HEK293T (cell line): ENCODE results near the gene CHMP2B.

ENCODE experiments used
- CTCF ChIA-PET: fragments of 350-600 bp; formaldehyde crosslinking; extraction: SDS; loops from one replicate; lab custom pipeline; 2021; ENCODE audit warnings: antibody characterized with exemption, inconsistent platforms; lab: Yijun Ruan, JAX
- POLR2A ChIA-PET: fragments of 350-600 bp; formaldehyde crosslinking; extraction: SDS; loops from one replicate; lab custom pipeline; 2020; ENCODE audit warnings: antibody characterized with exemption, inconsistent platforms; lab: Yijun Ruan, JAX
- DNase-seq: peaks from one replicate; pipeline ENCODE4 v3.0.0; 2012; ENCODE audit warnings: mixed read lengths; ENCODE audit errors: extremely low spot score
- ARNT ChIP-seq: fragments of 450-650 bp; IDR thresholded peaks from 2 replicates; pipeline ENCODE4 v1.6.1; 2017; ENCODE audit warnings: mild to moderate bottlenecking
- BHLHE40 ChIP-seq: fragments of 450-650 bp; IDR thresholded peaks from 2 replicates; pipeline ENCODE4 v1.6.1; 2016; ENCODE audit warnings: mild to moderate bottlenecking, moderate library complexity, borderline replicate concordance
- CTBP1 ChIP-seq: fragments of 450-650 bp; IDR thresholded peaks from 2 replicates; pipeline ENCODE4 v1.6.1; 2016; ENCODE audit warnings: borderline replicate concordance
- ELF4 ChIP-seq: fragments of 450-650 bp; IDR thresholded peaks from 2 replicates; pipeline ENCODE4 v1.6.1; 2017; ENCODE audit warnings: antibody characterized with exemption
- FOXA1 ChIP-seq: fragments of 450-650 bp; IDR thresholded peaks from 2 replicates; pipeline ENCODE4 v1.6.1; 2016; ENCODE audit warnings: mild to moderate bottlenecking
- FOXK2 ChIP-seq: fragments of 450-650 bp; IDR thresholded peaks from 2 replicates; pipeline ENCODE4 v1.6.1; 2016; ENCODE audit warnings: mild to moderate bottlenecking
- FOXM1 ChIP-seq: fragments of 450-650 bp; IDR thresholded peaks from 2 replicates; pipeline ENCODE4 v1.6.1; 2017; ENCODE audit warnings: mild to moderate bottlenecking, borderline replicate concordance
- HDGF ChIP-seq: fragments of 450-650 bp; IDR thresholded peaks from 2 replicates; pipeline ENCODE4 v1.6.1; 2017; ENCODE audit warnings: antibody characterized with exemption, borderline replicate concordance
- L3MBTL2 ChIP-seq: fragments of 450-650 bp; conservative IDR thresholded peaks from 2 replicates; pipeline ENCODE4 v1.6.1; 2016; ENCODE audit warnings: mild to moderate bottlenecking
- LEF1 ChIP-seq: fragments of 450-650 bp; IDR thresholded peaks from 2 replicates; pipeline ENCODE4 v1.6.1; 2017; ENCODE audit warnings: mild to moderate bottlenecking, borderline replicate concordance
- NFRKB ChIP-seq: fragments of 450-650 bp; IDR thresholded peaks from 2 replicates; pipeline ENCODE4 v1.6.1; 2016; ENCODE audit warnings: mild to moderate bottlenecking, moderate library complexity
- PKNOX1 ChIP-seq: fragments of 450-650 bp; IDR thresholded peaks from 2 replicates; pipeline ENCODE4 v1.6.1; 2016
- SP1 ChIP-seq: fragments of 450-650 bp; IDR thresholded peaks from 2 replicates; pipeline ENCODE4 v1.6.1; 2017
- SUZ12 ChIP-seq: fragments of 450-650 bp; IDR thresholded peaks from 2 replicates; pipeline ENCODE4 v1.6.1; 2016; ENCODE audit warnings: mild to moderate bottlenecking
- TARDBP ChIP-seq: fragments of 450-650 bp; IDR thresholded peaks from 2 replicates; pipeline ENCODE4 v1.6.1; 2016
- ZNF384 ChIP-seq: fragments of 450-650 bp; IDR thresholded peaks from 2 replicates; pipeline ENCODE4 v1.6.1; 2016

The CHMP2B gene

GRCh38 chr3:87218560-87218959 is 8.5 kb upstream of the CHMP2B start:
- TF ChIP-seq SP1 = no peak
- POLR2A ChIA-PET = no interaction called here
- CTCF ChIA-PET = no interaction called here
- no peak for DNase-seq

DNA sequence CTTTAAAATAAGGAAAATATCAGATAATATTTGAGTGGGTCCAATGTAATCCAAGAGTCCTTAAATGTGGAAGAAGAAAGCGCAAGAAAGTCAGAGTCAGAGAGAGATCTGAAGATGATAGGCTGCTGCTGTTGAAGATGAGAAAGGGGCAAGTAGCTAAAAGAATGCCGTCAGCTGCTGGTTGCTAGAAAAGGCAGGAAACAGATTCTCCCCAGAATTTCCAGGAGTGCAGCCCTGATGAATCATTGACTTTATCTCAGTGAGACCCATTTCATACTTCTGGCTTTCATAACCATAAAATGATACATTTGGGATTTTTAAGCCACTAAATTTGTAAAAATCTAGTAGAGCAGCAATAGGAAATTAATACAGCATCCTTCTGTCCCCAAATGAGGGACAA is 7.5 kb upstream of the CHMP2B start:
- CTCF ChIA-PET = no interaction called here
- DNase-seq = no peak
- POLR2A ChIA-PET = no interaction called here
- TF ChIP-seq ELF4 (no peak), FOXK2 (no peak), L3MBTL2 (no peak), BHLHE40 (no peak), SUZ12 (no peak), LEF1 (no peak), ARNT (no peak), NFRKB (no peak), CTBP1 (no peak), ZNF384 (no peak)

DNA sequence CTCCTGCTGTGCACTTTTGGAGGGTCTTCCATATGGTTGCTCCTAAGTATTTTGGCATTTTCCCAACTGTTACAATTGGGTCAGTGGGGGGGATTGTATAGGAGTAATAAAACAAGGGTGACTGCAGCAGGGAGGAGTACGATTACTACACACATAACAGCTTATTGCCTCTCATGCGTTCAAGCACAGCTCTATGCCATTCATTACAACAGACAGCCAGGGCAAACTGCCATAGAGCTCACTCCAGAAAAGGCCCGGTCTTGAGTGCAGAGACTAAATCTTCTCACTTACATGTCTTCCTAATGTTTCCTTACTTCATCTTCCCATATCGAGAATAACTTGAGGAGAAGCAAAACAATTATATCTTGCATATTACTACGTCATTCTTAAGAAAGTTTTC is 1.4 kb upstream of the CHMP2B start:
- POLR2A ChIA-PET = interaction anchor here (1.2 kb wide), 1 partner anchor 14 kb away, joined by 3 read pairs; no protein-coding TSS in a partner anchor
- CTCF ChIA-PET = interaction anchor here (0.5 kb wide), 1 partner anchor 14 kb away, joined by 3 read pairs; no protein-coding TSS in a partner anchor

GRCh38 chr3:87227835-87228144 is 681 bp downstream of the CHMP2B start:
- TF ChIP-seq CTBP1 = no peak
- no peak for DNase-seq
- CTCF ChIA-PET = interaction anchor here (0.7 kb wide), 1 partner anchor 23 kb away, joined by 3 read pairs; no protein-coding TSS in a partner anchor
- POLR2A ChIA-PET = interaction anchor here (1.0 to 1.5 kb wide), 3 partner anchors 21 to 831 kb away, joined by 3 to 5 read pairs (median 4); partner anchors contain the start of gene CGGBP1

More for the DNA sequence above, 1.4 kb upstream of the CHMP2B start:
- TF ChIP-seq PKNOX1 = peak; percentile 73
- TF ChIP-seq BHLHE40 = no peak
- peak; percentile 14 for DNase-seq

DNA sequence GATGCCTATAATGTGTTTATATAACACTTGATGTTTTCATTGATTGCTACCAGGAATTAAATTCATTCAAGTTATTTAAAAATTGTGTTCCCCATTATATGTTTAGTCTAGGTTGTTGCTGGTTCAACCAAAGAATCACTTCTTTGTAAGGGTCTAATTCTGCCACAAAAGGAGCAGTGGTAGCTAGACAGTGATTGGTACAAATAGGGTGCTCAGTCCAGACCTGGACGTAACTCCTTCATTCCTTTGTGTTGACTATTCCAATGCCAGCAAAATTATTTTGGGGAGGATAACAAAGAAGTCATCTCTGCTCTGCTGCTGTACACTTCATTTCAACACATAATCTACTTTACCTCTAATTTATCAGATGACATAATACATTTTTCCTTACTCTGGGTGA is 1.2 kb downstream of the CHMP2B start:
- peak; percentile 8 for DNase-seq
- TF ChIP-seq FOXM1 (no peak), ARNT (no peak), ZNF384 (no peak), HDGF (no peak)
- ChIA-PET POLR2A (interaction anchor here (1.3 kb wide), 1 partner anchor 20 kb away, joined by 4 read pairs; no protein-coding TSS in a partner anchor), CTCF (no interaction called here)

- TF ChIP-seq FOXM1 = no peak
- no peak for TF ChIP-seq L3MBTL2
- TF ChIP-seq ZNF384 = no peak
- TF ChIP-seq SP1 = no peak
- TF ChIP-seq SUZ12 = no peak
- no peak for TF ChIP-seq CTBP1
- no peak for TF ChIP-seq TARDBP
- no peak for TF ChIP-seq BHLHE40
- no peak for TF ChIP-seq HDGF
- TF ChIP-seq PKNOX1 = no peak
- TF ChIP-seq FOXA1 = no peak
- no peak for TF ChIP-seq LEF1
- TF ChIP-seq NFRKB = no peak
- TF ChIP-seq FOXK2 = no peak
- no peak for TF ChIP-seq ELF4
- TF ChIP-seq ARNT = no peak
- DNase-seq = no peak
- CTCF ChIA-PET = no interaction called here
- POLR2A ChIA-PET = no interaction called here
These were observed 2.0 kb downstream of the CHMP2B start for GRCh38 chr3:87229113-87229512.

- TF ChIP-seq NFRKB = no peak
- no peak for TF ChIP-seq TARDBP
- no peak for TF ChIP-seq LEF1
- TF ChIP-seq ELF4 = no peak
- TF ChIP-seq ZNF384 = no peak
- no peak for TF ChIP-seq CTBP1
- no peak for TF ChIP-seq SP1
- no peak for TF ChIP-seq FOXA1
- TF ChIP-seq SUZ12 = no peak
- TF ChIP-seq BHLHE40 = no peak
- TF ChIP-seq L3MBTL2 = no peak
- no peak for TF ChIP-seq FOXM1
- no peak for TF ChIP-seq PKNOX1
- no peak for TF ChIP-seq HDGF
- no peak for TF ChIP-seq ARNT
- no peak for TF ChIP-seq FOXK2
- DNase-seq = no peak
- ChIA-PET POLR2A (no interaction called here), CTCF (no interaction called here)
These were observed 6.7 kb downstream of the CHMP2B start for GRCh38 chr3:87233805-87234204.

GRCh38 chr3:87236093-87236492 is 9.0 kb downstream of the CHMP2B start:
- CTCF ChIA-PET = no interaction called here
- DNase-seq = no peak
- no peak for TF ChIP-seq TARDBP
- TF ChIP-seq PKNOX1 = no peak
- TF ChIP-seq FOXA1 = no peak
- no peak for TF ChIP-seq L3MBTL2
- no peak for TF ChIP-seq BHLHE40
- TF ChIP-seq SP1 = no peak
- TF ChIP-seq FOXM1 = no peak
- TF ChIP-seq SUZ12 = no peak
- TF ChIP-seq NFRKB = no peak
- POLR2A ChIA-PET = no interaction called here
